Mucosa of descending colon (tissue), 3 donors: ENCODE data around the gene ARID3C. TPM values are rescaled to one million over a fixed set of nuclear protein-coding genes. Genes with fewer than 3 reads are reported as not detected.

Experiments used
- ATAC-seq: fragments of 200-7000 bp; cut with Tn5 transposase; one replicate; pipeline ENCODE4 v1.9.1; 2020; ENCODE audit warnings: mild to moderate bottlenecking, moderate library complexity
- DNase-seq, 3 donors: peaks; one replicate each; pipeline ENCODE4 v3.0.0-alpha.2; 2020
- H3K36me3 ChIP-seq: fragments of 200-600 bp; one replicate; pipeline ENCODE4 v1.8.0; 2021; ENCODE audit warnings: low read depth, mild to moderate bottlenecking
- H3K4me1 ChIP-seq: fragments of 200-600 bp; one replicate; pipeline ENCODE4 v1.8.0; 2021; ENCODE audit warnings: low read depth, mild to moderate bottlenecking
- H3K4me3 ChIP-seq: fragments of 200-600 bp; one replicate; pipeline ENCODE4 v1.8.0; 2021; ENCODE audit warnings: mild to moderate bottlenecking
- H3K9me3 ChIP-seq: fragments of 200-600 bp; one replicate; pipeline ENCODE4 v1.8.0; 2021; ENCODE audit warnings: mild to moderate bottlenecking
- intact Hi-C, 2 donors: fragments of 100-400 bp; cut with DNase I in 1 of 2; cut with micrococcal nuclease in 1 of 2; formaldehyde crosslinking; loops; one replicate each; pipeline versions ENCODE4 v1.11.0 to v1.11.1; 2022; cut with DNase I, micrococcal nuclease
- total RNA-seq, 3 donors: library from RNA; stranded (reverse); fragmentation: NEBNext Ultra II Directional in 2 of 3; extraction: Animal tissue kit (Norgen Biotek cat#: 25700) in 2 of 3; gene quantifications; one replicate each; pipeline versions ENCODE4 v1.2.1 to v1.2.4, GENCODE V29; 2021 to 2023
- TF ChIP-seq, protein P1 (sequence below): fragments of 200-600 bp; IDR thresholded peaks from one replicate; pipeline ENCODE4 v1.8.0; 2022; ENCODE audit warnings: antibody characterized with exemption, mild to moderate bottlenecking
- donor health status: DM: no; HTN: no; CAD: no; lungs with moderate emphysema.
- donor health status: DM: no; HTN: no; CAD: no.
- donor health status: DM: no; HTN: yes; CAD: no.

The ARID3C gene
- total RNA-seq, 3 donors from 2014 or later, result not detected

DNA sequence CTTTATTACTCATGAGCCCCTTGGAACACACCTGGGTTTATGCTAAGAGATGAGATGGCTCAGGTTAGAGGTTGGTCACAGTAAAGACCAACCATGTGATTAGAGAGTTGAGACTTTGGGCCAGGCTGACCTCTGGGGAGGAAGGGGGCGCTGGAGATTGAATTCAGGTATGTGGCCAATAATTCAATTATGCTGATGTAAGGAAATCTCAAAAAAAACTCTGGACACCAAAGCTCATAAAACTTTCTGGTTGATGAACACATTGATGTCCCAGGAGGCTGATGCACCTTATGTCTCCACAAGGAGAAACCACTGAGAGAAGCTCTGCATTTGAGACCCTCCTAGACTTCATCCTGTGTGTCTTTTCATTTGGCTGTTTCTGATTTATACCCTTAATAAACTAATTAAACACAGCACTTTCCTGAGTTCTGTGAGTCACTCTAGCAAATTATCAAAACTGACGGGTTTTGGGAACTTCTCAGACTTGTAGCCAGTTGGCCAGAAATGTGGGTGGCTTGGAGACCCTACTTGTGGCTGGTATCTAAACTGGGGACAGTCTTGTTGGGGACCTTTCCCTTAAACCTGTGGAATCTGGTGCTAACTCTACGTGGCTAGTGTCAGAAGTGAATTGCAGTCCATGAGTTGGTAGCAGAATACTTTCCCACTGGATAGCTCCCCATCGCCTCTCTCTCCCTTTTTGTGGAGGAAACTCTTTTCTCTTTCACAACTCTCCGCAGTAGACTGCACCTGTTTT lies 41.1 kb upstream of the ARID3C start:
- no peak for ATAC-seq
- intact Hi-C loops, result no loop called here
- DNase-seq, result no peak
- H3K36me3 ChIP-seq, result peaks cover 3% of the 10 kb centered on the region
- TF ChIP-seq, protein P1, sequence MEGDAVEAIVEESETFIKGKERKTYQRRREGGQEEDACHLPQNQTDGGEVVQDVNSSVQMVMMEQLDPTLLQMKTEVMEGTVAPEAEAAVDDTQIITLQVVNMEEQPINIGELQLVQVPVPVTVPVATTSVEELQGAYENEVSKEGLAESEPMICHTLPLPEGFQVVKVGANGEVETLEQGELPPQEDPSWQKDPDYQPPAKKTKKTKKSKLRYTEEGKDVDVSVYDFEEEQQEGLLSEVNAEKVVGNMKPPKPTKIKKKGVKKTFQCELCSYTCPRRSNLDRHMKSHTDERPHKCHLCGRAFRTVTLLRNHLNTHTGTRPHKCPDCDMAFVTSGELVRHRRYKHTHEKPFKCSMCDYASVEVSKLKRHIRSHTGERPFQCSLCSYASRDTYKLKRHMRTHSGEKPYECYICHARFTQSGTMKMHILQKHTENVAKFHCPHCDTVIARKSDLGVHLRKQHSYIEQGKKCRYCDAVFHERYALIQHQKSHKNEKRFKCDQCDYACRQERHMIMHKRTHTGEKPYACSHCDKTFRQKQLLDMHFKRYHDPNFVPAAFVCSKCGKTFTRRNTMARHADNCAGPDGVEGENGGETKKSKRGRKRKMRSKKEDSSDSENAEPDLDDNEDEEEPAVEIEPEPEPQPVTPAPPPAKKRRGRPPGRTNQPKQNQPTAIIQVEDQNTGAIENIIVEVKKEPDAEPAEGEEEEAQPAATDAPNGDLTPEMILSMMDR, result no peak
- no peaks in the 10 kb centered on the region for H3K4me1 ChIP-seq
- H3K4me3 ChIP-seq, result no peak overlapping the region
- no peaks in the 10 kb centered on the region for H3K9me3 ChIP-seq

DNA sequence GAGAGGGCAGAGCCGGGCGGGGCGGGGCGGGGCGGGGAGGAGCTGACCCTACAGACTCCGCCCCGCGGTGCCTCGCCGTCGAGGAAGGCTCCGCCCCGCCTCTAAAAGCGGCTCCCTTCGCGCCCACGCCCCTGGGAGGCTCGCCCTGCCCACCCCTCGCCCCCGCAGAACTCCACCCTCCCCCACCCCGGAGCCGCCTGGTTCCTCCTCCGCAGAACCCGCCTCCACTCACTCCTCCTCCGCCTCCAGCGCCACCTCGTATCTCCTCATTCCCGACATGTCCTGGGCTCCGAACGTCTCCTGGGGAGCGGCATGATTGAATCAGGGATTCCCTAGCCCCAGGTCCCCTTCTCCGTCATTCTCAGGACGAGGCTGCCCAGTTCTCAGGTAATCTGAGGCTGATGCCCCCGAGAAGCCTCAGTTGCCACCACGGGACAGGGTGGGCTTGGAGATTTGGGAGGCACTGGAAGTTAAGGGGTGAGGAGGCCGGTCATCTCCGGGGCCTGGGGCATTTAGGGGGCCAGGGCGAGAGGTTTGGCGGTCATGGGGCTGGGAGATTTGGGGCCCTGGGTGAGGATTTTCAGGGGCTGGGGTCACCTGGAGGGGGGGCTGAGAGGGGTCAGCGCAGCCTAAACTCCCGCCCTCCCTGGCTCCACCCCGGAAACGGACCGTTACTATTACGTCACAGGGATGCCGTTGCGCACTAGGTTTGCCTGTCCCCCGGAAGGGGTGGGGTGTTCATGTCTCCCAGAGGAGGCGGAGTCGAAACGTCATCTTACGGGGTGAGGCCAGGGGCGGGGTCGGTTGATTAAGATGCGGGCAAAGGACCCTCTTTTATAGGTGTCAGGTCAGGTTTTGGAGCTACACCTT lies 36.8 kb upstream of the ARID3C start:
- TF ChIP-seq, protein P1, result no peak
- intact Hi-C loops, result no loop called here
- peaks cover 3% of the 10 kb centered on the region for H3K36me3 ChIP-seq
- H3K4me3 ChIP-seq, result peak overlapping the region; percentile 57
- H3K4me1 ChIP-seq, result peaks cover 4% of the 10 kb centered on the region
- no peaks in the 10 kb centered on the region for H3K9me3 ChIP-seq
- ATAC-seq (peak; percentile 92), DNase-seq (peak; percentile 95 to 98 (median 96))

DNA sequence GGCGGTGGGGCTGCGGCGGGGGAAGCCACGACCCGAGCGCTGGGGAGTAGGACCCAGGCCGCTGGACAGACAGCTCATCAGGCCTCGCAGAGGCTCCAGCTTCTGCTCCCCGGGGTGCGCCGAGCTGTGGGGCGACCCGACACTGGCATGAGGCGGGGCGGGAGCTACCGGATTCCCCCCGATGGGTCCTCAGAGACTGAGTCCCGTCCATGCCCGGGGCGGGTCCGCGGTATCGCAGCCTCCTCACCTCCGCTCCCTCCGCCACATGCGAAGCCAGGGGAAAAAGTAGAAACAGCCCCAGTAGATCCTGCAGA lies 36.2 kb upstream of the ARID3C start:
- no peak overlapping the region for H3K4me3 ChIP-seq
- intact Hi-C loops, result no loop called here
- TF ChIP-seq, protein P1, result no peak
- H3K36me3 ChIP-seq, result peaks cover 3% of the 10 kb centered on the region
- no peaks in the 10 kb centered on the region for H3K9me3 ChIP-seq
- ATAC-seq (peak; percentile 2), DNase-seq (no peak)
- H3K4me1 ChIP-seq, result peaks cover 4% of the 10 kb centered on the region

DNA sequence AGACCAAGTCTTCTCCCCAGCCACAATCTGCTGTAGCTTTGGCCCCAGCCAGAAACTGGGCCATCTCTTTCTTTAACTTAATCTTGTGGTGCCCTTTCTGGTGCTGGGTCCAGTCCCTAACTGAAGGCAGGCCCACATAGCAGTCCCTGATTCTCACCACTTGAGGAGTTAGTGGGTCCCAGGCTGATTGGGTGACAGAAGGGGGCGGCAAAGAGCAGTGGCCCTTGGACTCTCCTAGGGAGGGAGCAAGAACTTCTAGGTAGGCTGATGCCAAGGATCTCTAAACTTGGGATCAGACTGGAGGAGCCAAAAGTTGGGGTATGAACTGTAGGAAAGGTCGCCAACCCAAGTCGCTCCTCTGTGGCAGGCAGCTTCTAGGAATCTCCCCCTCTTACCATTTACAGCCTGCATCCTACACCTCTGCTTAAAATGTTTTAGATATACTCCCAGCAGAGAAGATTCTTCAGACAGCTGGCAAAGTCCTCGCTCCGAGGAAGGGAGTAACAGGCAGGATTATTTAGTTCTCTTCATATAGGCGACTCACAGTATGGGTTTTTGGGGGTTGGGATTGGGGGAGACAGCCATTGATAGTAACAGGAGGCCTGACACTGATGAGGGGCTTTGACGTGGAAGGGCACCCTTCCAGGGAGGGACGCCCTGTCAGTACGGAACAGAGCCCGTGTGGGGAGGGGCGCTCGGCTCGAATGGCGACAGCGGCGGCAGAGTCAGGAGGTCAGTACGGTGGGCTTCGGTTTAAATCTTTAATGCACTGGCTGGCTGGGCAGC lies 35.6 kb upstream of the ARID3C start:
- intact Hi-C loops, result no loop called here
- H3K4me1 ChIP-seq, result peaks cover 10% of the 10 kb centered on the region
- peaks cover 3% of the 10 kb centered on the region for H3K36me3 ChIP-seq
- ATAC-seq (peak; percentile 39), DNase-seq (peak; percentile 77 to 97 (median 92))
- no peaks in the 10 kb centered on the region for H3K9me3 ChIP-seq
- TF ChIP-seq, protein P1, result peak; percentile 87
- H3K4me3 ChIP-seq, result no peak overlapping the region

DNA sequence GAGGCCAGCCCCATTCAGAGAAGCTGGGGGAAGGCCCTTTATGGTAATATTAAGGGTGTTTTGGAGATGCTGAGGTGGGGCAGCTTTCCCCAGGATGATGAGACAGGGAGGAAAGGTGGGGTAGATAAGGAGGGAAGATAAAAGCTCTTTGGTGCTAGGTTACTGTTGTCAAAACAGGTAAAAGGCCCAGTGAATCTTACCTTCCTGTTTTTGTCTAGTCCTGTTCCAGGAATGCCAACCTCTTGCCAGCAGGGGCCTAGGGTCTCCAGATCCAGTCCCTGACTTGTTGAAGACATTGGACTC lies 34.4 kb upstream of the ARID3C start:
- H3K36me3 ChIP-seq, result peaks cover 3% of the 10 kb centered on the region
- no peaks in the 10 kb centered on the region for H3K9me3 ChIP-seq
- TF ChIP-seq, protein P1, result no peak
- ATAC-seq (no peak), DNase-seq (no peak)
- H3K4me1 ChIP-seq, result peaks cover 11% of the 10 kb centered on the region
- H3K4me3 ChIP-seq, result no peak overlapping the region
- intact Hi-C loops, result no loop called here
